ENCODE results near the gene KDM4B. TPM values are rescaled to one million over a fixed set of nuclear protein-coding genes. Genes with fewer than 3 reads are reported as not detected.

Gene KDM4B
- total RNA-seq, 1 donor from 2014 or later = 46.0 TPM

GRCh38 chr19:5120833-5121232 is 151.9 kb downstream of the KDM4B start:
- intact Hi-C loops (cut with DNase I) = no loop called here
- H3K27me3 ChIP-seq = no peaks in the 10 kb centered on the region
- no peak overlapping the region for H3K27ac ChIP-seq
- H3K4me3 ChIP-seq = no peak overlapping the region
- H3K36me3 ChIP-seq = peaks cover 7 to 46% of the 10 kb centered on the region in 2 donors
- DNase-seq (ENCODE audit: low spot score in 2 of 2) = no peak
- H3K4me1 ChIP-seq = peaks cover 0 to 5% of the 10 kb centered on the region in 2 donors
- TF ChIP-seq CTCF (IDR thresholded peaks at IDR 0.05) = no peak
- no peaks in the 10 kb centered on the region for H3K9me3 ChIP-seq

- TF ChIP-seq CTCF (IDR thresholded peaks at IDR 0.05) = no peak
- no peak for DNase-seq (ENCODE audit: low spot score in 2 of 2)
- intact Hi-C loops (cut with DNase I) = no loop called here
- H3K27me3 ChIP-seq = no peaks in the 10 kb centered on the region
- H3K4me3 ChIP-seq = no peak overlapping the region
- H3K4me1 ChIP-seq = peaks cover 0 to 12% of the 10 kb centered on the region in 2 donors
- no peaks in the 10 kb centered on the region for H3K9me3 ChIP-seq
- H3K36me3 ChIP-seq = peaks cover 7 to 46% of the 10 kb centered on the region in 2 donors
- H3K27ac ChIP-seq = no peak overlapping the region
Measured at GRCh38 chr19:5121266-5122120, 152.6 kb downstream of the KDM4B start.

- Histone ChIP-seq H3K27me3 (no peaks in the 10 kb centered on the region), H3K36me3 (peaks cover 7 to 46% of the 10 kb centered on the region in 2 donors), H3K27ac (no peak overlapping the region), H3K4me3 (no peak overlapping the region), H3K4me1 (peaks cover 0 to 12% of the 10 kb centered on the region in 2 donors), H3K9me3 (no peaks in the 10 kb centered on the region)
- no peak for TF ChIP-seq CTCF (IDR thresholded peaks at IDR 0.05)
- intact Hi-C loops (cut with DNase I) = no loop called here
- DNase-seq (ENCODE audit: low spot score in 2 of 2) = no peak
Measured at GRCh38 chr19:5122121-5122400, 153.1 kb downstream of the KDM4B start.

GRCh38 chr19:5122671-5123409 is 153.9 kb downstream of the KDM4B start:
- H3K9me3 ChIP-seq = no peaks in the 10 kb centered on the region
- H3K4me3 ChIP-seq = no peak overlapping the region
- no peak overlapping the region for H3K27ac ChIP-seq
- intact Hi-C loops (cut with DNase I) = no loop called here
- no peak for TF ChIP-seq CTCF (IDR thresholded peaks at IDR 0.05)
- peaks cover 0 to 18% of the 10 kb centered on the region in 2 donors for H3K4me1 ChIP-seq
- H3K36me3 ChIP-seq = peaks cover 7 to 46% of the 10 kb centered on the region in 2 donors
- H3K27me3 ChIP-seq = no peaks in the 10 kb centered on the region
- no peak for DNase-seq (ENCODE audit: low spot score in 2 of 2)

GRCh38 chr19:5123646-5124045 is 154.7 kb downstream of the KDM4B start:
- Histone ChIP-seq H3K36me3 (peaks cover 7 to 43% of the 10 kb centered on the region in 2 donors), H3K27me3 (no peaks in the 10 kb centered on the region), H3K9me3 (no peaks in the 10 kb centered on the region), H3K27ac (no peak overlapping the region), H3K4me1 (peaks cover 5 to 26% of the 10 kb centered on the region in 2 donors), H3K4me3 (no peak overlapping the region)
- intact Hi-C loops (cut with DNase I) = no loop called here
- no peak for DNase-seq (ENCODE audit: low spot score in 2 of 2)
- TF ChIP-seq CTCF (IDR thresholded peaks at IDR 0.05) = no peak
